HG03280 (cell line): ENCODE results near the gene C19orf67.
A peak's percentile ranks its signal among the peaks of the same experiment; 100 is the strongest.

Experiments
- ATAC-seq: cut with Tn5 transposase; IDR thresholded peaks from one replicate; pipeline ENCODE4 v1.9.1; 2021; ENCODE audit warnings: mild to moderate bottlenecking, moderate library complexity; ENCODE audit not compliant: unreplicated experiment

C19orf67 gene

DNA sequence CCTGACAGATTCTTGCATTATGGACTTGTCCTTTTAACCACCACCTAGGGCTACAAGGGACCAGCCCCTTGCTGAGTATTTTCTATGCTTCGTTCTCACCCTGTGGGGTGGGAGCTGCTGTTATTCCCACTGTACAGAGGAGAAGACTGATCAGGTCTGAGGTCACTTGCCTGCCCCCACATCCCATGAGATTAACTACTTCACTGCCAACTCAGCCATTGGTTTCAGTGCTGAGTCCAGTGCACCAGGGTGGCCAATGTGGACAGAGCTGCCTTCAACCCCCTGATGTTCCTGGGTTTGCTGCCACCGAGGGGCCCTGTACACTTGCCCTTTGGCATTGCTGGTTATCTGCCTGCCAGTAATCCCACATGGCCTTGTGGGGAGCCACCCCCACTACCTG lies 25.1 kb upstream of the C19orf67 start:
- no peak for ATAC-seq

GRCh38 chr19:14107581-14108461 lies 22.2 kb upstream of the C19orf67 start:
- ATAC-seq = no peak

- ATAC-seq = no peak
Observed at GRCh38 chr19:14106840-14107239, 21.3 kb upstream of the C19orf67 start.

GRCh38 chr19:14105680-14106079 lies 20.1 kb upstream of the C19orf67 start:
- no peak for ATAC-seq

- no peak for ATAC-seq
Observed at GRCh38 chr19:14103310-14103709, 17.7 kb upstream of the C19orf67 start.

GRCh38 chr19:14102756-14103155 lies 17.2 kb upstream of the C19orf67 start:
- ATAC-seq = no peak

- ATAC-seq = no peak
Observed at GRCh38 chr19:14102102-14102696, 16.6 kb upstream of the C19orf67 start.

- no peak for ATAC-seq
Observed at GRCh38 chr19:14101003-14101545, 15.5 kb upstream of the C19orf67 start.

DNA sequence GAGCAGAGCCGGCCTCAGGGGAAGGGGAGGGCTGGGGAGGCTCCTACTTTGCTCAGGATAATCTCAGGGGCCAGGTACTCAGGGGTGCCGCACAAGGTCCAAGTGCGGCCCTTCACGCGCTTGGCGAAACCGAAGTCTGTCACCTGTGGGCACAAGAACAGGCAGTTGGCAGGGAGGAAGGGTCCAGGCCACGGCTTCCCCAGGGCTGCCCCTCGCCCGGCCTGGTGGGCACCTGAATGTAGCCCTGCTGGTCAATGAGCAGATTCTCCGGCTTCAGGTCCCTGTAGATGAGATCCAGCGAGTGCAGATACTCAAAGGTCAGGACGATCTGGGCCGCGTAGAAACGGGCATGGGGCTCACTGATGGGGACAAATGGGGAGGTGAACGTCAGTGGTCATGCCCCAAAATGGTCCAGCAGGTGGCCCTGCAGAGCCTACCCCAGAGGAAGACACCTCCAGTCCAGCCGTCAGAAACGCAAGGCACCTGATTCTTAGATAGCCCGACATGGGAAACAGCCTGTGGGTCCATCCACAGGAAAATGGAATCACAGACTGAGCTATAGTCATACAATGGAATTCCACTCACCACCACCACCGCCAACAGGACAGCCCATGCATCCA lies 12.1 kb upstream of the C19orf67 start:
- no peak for ATAC-seq

- no peak for ATAC-seq
Observed at GRCh38 chr19:14096272-14096992, 10.8 kb upstream of the C19orf67 start.

DNA sequence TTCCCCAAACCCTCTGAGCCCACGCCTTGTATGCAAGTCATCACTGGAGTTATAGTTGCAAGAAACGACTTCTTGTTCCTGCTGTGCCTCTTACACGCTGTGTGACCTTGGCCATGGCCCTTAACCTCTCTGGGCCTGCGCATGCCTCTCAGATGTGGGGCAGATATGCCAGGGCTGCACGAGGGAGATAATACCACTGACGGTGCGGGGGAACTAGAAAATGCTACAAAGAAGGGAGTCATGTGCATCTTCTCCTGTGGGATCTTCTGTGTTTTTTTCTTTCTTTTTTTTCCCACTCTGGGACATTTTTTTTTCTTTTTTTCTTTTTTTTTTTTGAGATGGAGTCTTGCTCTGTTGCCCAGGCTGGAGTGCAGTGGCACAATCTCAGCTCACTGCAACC lies 9.3 kb upstream of the C19orf67 start:
- ATAC-seq = no peak

DNA sequence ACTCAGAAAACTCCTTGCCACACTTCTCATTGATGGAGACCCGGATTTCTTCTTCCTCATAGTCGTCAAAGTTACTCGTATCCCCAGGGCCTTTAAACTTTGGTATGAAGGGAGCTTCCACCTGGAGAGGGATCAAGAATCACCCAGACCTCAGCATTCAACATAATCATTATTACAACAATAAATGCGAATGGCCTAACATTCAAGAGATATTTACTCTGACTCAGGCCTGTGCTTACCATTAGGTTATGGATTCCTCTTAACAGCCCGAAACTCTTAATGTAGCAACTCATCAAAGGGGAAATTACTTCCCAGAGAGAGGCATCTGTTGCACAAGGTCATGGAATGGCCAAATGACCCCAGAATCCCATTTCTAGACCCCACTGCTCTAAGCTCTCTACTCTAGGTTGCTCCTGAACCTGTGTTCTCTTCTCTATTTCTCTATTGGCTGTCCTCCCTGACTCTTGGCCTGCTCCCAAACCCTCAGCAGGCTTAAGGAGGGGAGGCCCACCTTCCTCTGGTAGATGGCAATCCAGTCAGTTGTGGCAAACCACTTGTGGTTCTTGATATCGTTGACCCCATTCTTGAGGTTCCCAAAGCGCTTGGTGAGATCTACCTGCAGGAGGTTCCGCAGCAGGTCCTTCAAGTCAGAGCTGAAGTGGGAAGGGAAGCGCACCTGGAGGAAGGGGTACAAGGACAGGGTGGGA lies 7.7 kb upstream of the C19orf67 start:
- ATAC-seq = no peak

DNA sequence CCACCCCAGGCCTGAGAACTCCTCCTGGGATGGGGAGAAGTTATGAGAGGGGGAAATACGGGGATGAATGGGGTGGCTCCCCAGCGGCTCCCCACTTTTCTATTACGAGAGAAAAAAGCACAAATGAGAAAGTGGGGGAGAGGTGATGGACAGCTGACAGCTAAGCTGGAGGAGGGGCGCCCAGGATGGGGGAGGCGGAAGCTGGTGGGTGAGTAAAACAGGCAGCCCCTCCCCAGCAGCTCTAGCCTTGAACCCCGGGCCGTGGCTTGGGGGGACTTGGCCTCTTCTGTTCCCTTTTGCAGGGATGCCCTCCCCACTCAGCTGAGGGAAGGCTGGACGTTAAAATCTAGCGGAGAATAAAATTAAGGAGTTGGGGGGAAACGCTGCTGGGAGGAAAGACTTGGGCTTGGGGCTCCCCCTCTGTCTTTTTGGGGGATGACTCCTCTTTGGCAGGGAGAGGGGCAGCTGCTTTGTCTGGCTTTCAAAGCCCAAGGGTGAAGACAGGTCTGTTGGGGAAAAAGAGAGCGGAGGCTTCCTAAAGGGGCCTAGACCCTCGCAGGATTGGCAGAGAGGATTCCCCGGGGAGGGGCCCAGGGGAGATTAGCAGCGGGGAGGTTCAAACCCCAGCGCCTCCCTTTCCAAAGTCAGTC lies 6.4 kb upstream of the C19orf67 start:
- ATAC-seq = peak; percentile 13

GRCh38 chr19:14091081-14091812 lies 5.7 kb upstream of the C19orf67 start:
- ATAC-seq = peak; percentile 58

- peak; percentile 42 for ATAC-seq
Observed at GRCh38 chr19:14090509-14091080, 5.0 kb upstream of the C19orf67 start, which contains the start of gene SAMD1. Gene SAMD1 (minus strand): TSS chr19:14090751.

- no peak for ATAC-seq
Observed at GRCh38 chr19:14089662-14090508, 4.3 kb upstream of the C19orf67 start.

DNA sequence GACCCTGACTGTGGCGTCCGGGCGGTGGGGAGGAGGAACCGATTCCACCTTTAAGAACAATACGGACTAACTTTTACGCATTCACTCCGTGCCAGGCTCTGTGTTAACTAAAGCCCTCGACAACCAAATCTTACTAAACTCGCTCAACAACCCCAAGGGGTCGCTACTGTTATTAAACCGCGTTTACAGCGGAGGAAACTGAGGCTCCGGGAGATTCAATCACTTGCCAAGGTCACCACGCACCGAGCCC lies 3.8 kb upstream of the C19orf67 start:
- no peak for ATAC-seq
